Glutamatergic neuron (in vitro differentiated cells): ENCODE data around the gene HYAL3. TPM values are rescaled to one million over a fixed set of nuclear protein-coding genes. Genes with fewer than 3 reads are reported as not detected.
"Not testable (repeated sequence)": the region's sequence is repeated elsewhere in the genome, so short reads cannot be mapped to it uniquely, and the experiment has no call there.

Experiments
- DNase-seq: peaks from one replicate; pipeline ENCODE4 v3.0.0; 2022
- H3K27ac Mint-ChIP-seq: one replicate; pipeline ENCODE4 v1.8.0; 2020; ENCODE audit warnings: mild to moderate bottlenecking, mixed read lengths, inconsistent platforms; ENCODE audit not compliant: unreplicated experiment
- H3K27me3 Mint-ChIP-seq: one replicate; pipeline ENCODE4 v1.8.0; 2020; ENCODE audit warnings: mild to moderate bottlenecking, moderate library complexity, mixed read lengths, inconsistent platforms; ENCODE audit not compliant: unreplicated experiment
- H3K36me3 Mint-ChIP-seq: one replicate; pipeline ENCODE4 v1.8.0; 2020; ENCODE audit warnings: mild to moderate bottlenecking, mixed read lengths, inconsistent platforms; ENCODE audit not compliant: unreplicated experiment
- H3K4me1 Mint-ChIP-seq: one replicate; pipeline ENCODE4 v1.8.0; 2020; ENCODE audit warnings: mild to moderate bottlenecking, low read depth, mixed read lengths, inconsistent platforms; ENCODE audit not compliant: unreplicated experiment
- H3K4me3 Mint-ChIP-seq: one replicate; pipeline ENCODE4 v1.8.0; 2020; ENCODE audit warnings: mild to moderate bottlenecking, mixed read lengths, inconsistent platforms; ENCODE audit not compliant: unreplicated experiment
- H3K9me3 Mint-ChIP-seq: one replicate; pipeline ENCODE4 v1.8.0; 2020; ENCODE audit warnings: mild to moderate bottlenecking, moderate library complexity, mixed read lengths, inconsistent platforms; ENCODE audit not compliant: unreplicated experiment
- CTCF ChIP-seq: fragments of 200-600 bp; sonication (generic); IDR thresholded peaks from one replicate; pipeline ENCODE4 v1.5.0; 2021; ENCODE audit not compliant: partially characterized antibody, unreplicated experiment
- total RNA-seq: library from RNA; stranded (reverse); fragmentation: NEBNext Ultra II Directional; extraction: Animal tissue kit (Norgen Biotek cat#: 25700); gene quantifications from one replicate; pipeline ENCODE4 v1.2.1, GENCODE V29; 2021; ENCODE audit not compliant: unreplicated experiment

HYAL3 gene
- total RNA-seq, 1 donor from 2014 or later: 6.9 TPM

- DNase-seq: peak; percentile 91
- H3K4me3 Mint-ChIP-seq: no peak overlapping the region
- H3K4me1 Mint-ChIP-seq: peaks cover 4% of the 10 kb centered on the region
- TF ChIP-seq CTCF: peak; percentile 97
- peaks cover 18% of the 10 kb centered on the region for H3K27me3 Mint-ChIP-seq
- H3K9me3 Mint-ChIP-seq: peaks cover 7% of the 10 kb centered on the region
- H3K36me3 Mint-ChIP-seq: no peaks in the 10 kb centered on the region
- no peak overlapping the region for H3K27ac Mint-ChIP-seq
These were observed 26.1 kb downstream of the HYAL3 start for GRCh38 chr3:50272911-50273688.

GRCh38 chr3:50272538-50272910 is 26.7 kb downstream of the HYAL3 start:
- peaks cover 18% of the 10 kb centered on the region for H3K27me3 Mint-ChIP-seq
- H3K9me3 Mint-ChIP-seq, H3K4me3 Mint-ChIP-seq, H3K27ac Mint-ChIP-seq, H3K4me1 Mint-ChIP-seq, H3K36me3 Mint-ChIP-seq, DNase-seq: not testable (repeated sequence)

- Mint-ChIP-seq H3K27me3 (peaks cover 18% of the 10 kb centered on the region), H3K36me3 (no peaks in the 10 kb centered on the region), H3K4me3 (peak overlapping the region; percentile 30), H3K9me3 (peaks cover 6% of the 10 kb centered on the region), H3K4me1 (peaks cover 6% of the 10 kb centered on the region), H3K27ac (no peak overlapping the region)
- TF ChIP-seq CTCF: no peak
- no peak for DNase-seq
These were observed 27.8 kb downstream of the HYAL3 start for GRCh38 chr3:50271314-50271936.

- H3K4me3 Mint-ChIP-seq: no peak overlapping the region
- DNase-seq: no peak
- no peaks in the 10 kb centered on the region for H3K36me3 Mint-ChIP-seq
- H3K9me3 Mint-ChIP-seq: peaks cover 7% of the 10 kb centered on the region
- H3K4me1 Mint-ChIP-seq: peaks cover 9% of the 10 kb centered on the region
- no peak overlapping the region for H3K27ac Mint-ChIP-seq
- H3K27me3 Mint-ChIP-seq: peaks cover 18% of the 10 kb centered on the region
- TF ChIP-seq CTCF: no peak
These were observed 28.6 kb downstream of the HYAL3 start for GRCh38 chr3:50270422-50271224.

- Mint-ChIP-seq H3K4me3 (no peak overlapping the region), H3K9me3 (peaks cover 7% of the 10 kb centered on the region), H3K27ac (no peak overlapping the region), H3K27me3 (peaks cover 14% of the 10 kb centered on the region), H3K36me3 (no peaks in the 10 kb centered on the region), H3K4me1 (peaks cover 9% of the 10 kb centered on the region)
- TF ChIP-seq CTCF: no peak
- DNase-seq: no peak
These were observed 29.2 kb downstream of the HYAL3 start for GRCh38 chr3:50269977-50270413.
